Endothelial cell of umbilical vein (primary cell): ENCODE results near the gene EHD1. TPM values are rescaled to one million over a fixed set of nuclear protein-coding genes. Genes with fewer than 3 reads are reported as not detected.

Experiments used
- BruUV-seq: library from RNA; stranded (reverse); fragments of 400-500 nt; replicated peaks from 2 replicates; lab custom pipeline; 2021; lab: Mats Ljungman, UMichigan
- CTCF ChIA-PET: fragments of 300-600, 350-600 bp; sonication (Branson Sonifier 250); formaldehyde crosslinking; loops from one replicate; lab custom pipeline; 2021; ENCODE audit warnings: antibody characterized with exemption, inconsistent platforms; lab: Charles Lee
- POLR2A ChIA-PET: fragments of 300-600, 350-600 bp; sonication (Branson Sonifier 250); formaldehyde crosslinking; loops from one replicate; lab custom pipeline; 2021; ENCODE audit warnings: antibody characterized with exemption, inconsistent platforms; lab: Charles Lee
- DNase-seq: peaks from one replicate; pipeline ENCODE4 v3.0.0-alpha.2; 2011; ENCODE audit warnings: low read depth, low spot score
- FAIRE-seq: peaks from 2 replicates; lab custom pipeline; 2011; peaks lifted over from hg19 to GRCh38; lab: Jason Lieb, UNC
- H2AFZ ChIP-seq: 2 replicates; pipeline ENCODE4 v1.6.0; 2012; ENCODE audit warnings: low read depth, low read length, control low read depth, inconsistent platforms
- H3K27ac ChIP-seq: 2 replicates; pipeline ENCODE4 v1.5.1; 2011; ENCODE audit warnings: low read depth, mild to moderate bottlenecking, control low read depth, low read length, moderate library complexity; ENCODE audit not compliant: insufficient read depth
- H3K27me3 ChIP-seq, 2 experiments: 2 replicates each; pipeline versions ENCODE4 v1.6.0 to v1.6.1; 2011; ENCODE audit warnings: low read length in 2 of 2, mixed read lengths in 1 of 2; ENCODE audit not compliant: control insufficient read depth in 2 of 2, insufficient read depth in 2 of 2
- H3K36me3 ChIP-seq, 2 experiments: 2 replicates in 1 of 2; 3 replicates in 1 of 2; pipeline ENCODE4 v1.5.1; 2011; ENCODE audit warnings: low read length in 2 of 2, mild to moderate bottlenecking in 1 of 2, moderate library complexity in 1 of 2; ENCODE audit not compliant: control insufficient read depth in 2 of 2, insufficient read depth in 2 of 2; ENCODE audit errors: extremely low read depth in 1 of 2
- H3K4me1 ChIP-seq: 3 replicates; pipeline ENCODE4 v1.5.1; 2011; ENCODE audit warnings: mild to moderate bottlenecking, low read length; ENCODE audit not compliant: control insufficient read depth, insufficient read depth; ENCODE audit errors: extremely low read depth
- H3K4me2 ChIP-seq: 2 replicates; pipeline ENCODE4 v1.6.1; 2011; ENCODE audit warnings: low read length, control low read depth, mixed read lengths; ENCODE audit not compliant: insufficient read depth
- H3K4me3 ChIP-seq, 3 experiments: fragments of 200-600 bp in 1 of 3; sonication (generic), shearing (Covaris generic) in 1 of 3; replicated peaks in 1 of 3; 2 replicates each; pipeline ENCODE4 v1.5.1; 2011 to 2016; ENCODE audit warnings: control low read depth in 3 of 3, low read length in 3 of 3, mild to moderate bottlenecking in 2 of 3, inconsistent platforms in 1 of 3, low read depth in 1 of 3, moderate library complexity in 1 of 3; ENCODE audit not compliant: insufficient read depth in 1 of 3
- H3K79me2 ChIP-seq: 2 replicates; pipeline ENCODE4 v1.6.0; 2012; ENCODE audit warnings: low read length, inconsistent platforms; ENCODE audit not compliant: control insufficient read depth, insufficient read depth
- H3K9ac ChIP-seq: replicated peaks from 2 replicates; pipeline ENCODE3; 2011; ENCODE audit warnings: low read length, control low read depth; ENCODE audit not compliant: insufficient read depth; ENCODE audit errors: extremely low read depth
- H3K9me1 ChIP-seq: replicated peaks from 3 replicates; pipeline ENCODE4 v1.6.0; 2011; ENCODE audit warnings: mild to moderate bottlenecking, low read length; ENCODE audit not compliant: control insufficient read depth, insufficient read depth; ENCODE audit errors: extremely low read depth
- H3K9me3 ChIP-seq: replicated peaks from 2 replicates; pipeline ENCODE4 v1.5.1; 2012; ENCODE audit warnings: low read length, inconsistent platforms; ENCODE audit not compliant: control insufficient read depth, insufficient read depth
- H4K20me1 ChIP-seq: replicated peaks from 2 replicates; pipeline ENCODE3; 2011; ENCODE audit warnings: mild to moderate bottlenecking, low read length; ENCODE audit not compliant: control insufficient read depth, insufficient read depth; ENCODE audit errors: extremely low read depth
- FOS ChIP-seq: IDR thresholded peaks from 2 replicates; pipeline ENCODE4 v1.6.1; 2011; ENCODE audit warnings: mild to moderate bottlenecking, low read length, moderate library complexity, borderline replicate concordance; ENCODE audit not compliant: insufficient read depth
- GATA2 ChIP-seq: IDR thresholded peaks from 2 replicates; pipeline ENCODE4 v1.7.0; 2011; ENCODE audit warnings: low read depth, mild to moderate bottlenecking, moderate library complexity, mixed read lengths, low read length; ENCODE audit not compliant: insufficient read length, insufficient read depth
- MYC ChIP-seq: IDR thresholded peaks from one replicate; pipeline ENCODE4 v1.6.1; 2011; ENCODE audit warnings: mild to moderate bottlenecking, low read depth, low read length
- POLR2A ChIP-seq: IDR thresholded peaks from 2 replicates; pipeline ENCODE4 v1.6.1; 2012; ENCODE audit warnings: low read depth, mild to moderate bottlenecking, control low read depth, low read length
- POLR2AphosphoS5 ChIP-seq: IDR thresholded peaks from 2 replicates; pipeline ENCODE4 v1.6.1; 2012; ENCODE audit warnings: low read depth, mild to moderate bottlenecking, control low read depth, low read length, moderate library complexity; ENCODE audit not compliant: insufficient read depth
- dilution Hi-C: fragments of 300-500 bp; cut with MboI; formaldehyde crosslinking; loops from one replicate; pipeline ENCODE4 v1.15.0; 2019; ENCODE audit warnings: low sequenced_read_pairs; ENCODE audit not compliant: extremely low pct_ligation_motif_present
- intact Hi-C: fragments of 100-400 bp; cut with micrococcal nuclease; formaldehyde crosslinking; loops from one replicate; pipeline ENCODE4 v1.10.0; 2022
- polyA plus RNA-seq, 4 experiments: library from polyadenylated mRNA; depleted of rRNA in 3 of 4; stranded (reverse) in 3 of 4; unstranded in 1 of 4; fragments of >200 nt; gene quantifications; 2 replicates each; pipeline versions ENCODE4 v1.2.1 to v1.2.3, GENCODE V29; 2011 to 2012; ENCODE audit warnings: missing spikeins in 1 of 4
- total RNA-seq: library from RNA; stranded (reverse); gene quantifications from 2 replicates; pipeline ENCODE4 v1.2.3, GENCODE V29; 2021
- TF ChIP-seq, protein P1 (sequence below): IDR thresholded peaks from 2 replicates; pipeline ENCODE4 v1.6.1; 2011; ENCODE audit not compliant: insufficient read depth, insufficient read length
- TF ChIP-seq, protein P2 (sequence below), 2 donors: IDR thresholded peaks; 1 replicate in 1 of 2; 2 replicates in 1 of 2; pipeline ENCODE4 v1.5.1; 2011; ENCODE audit warnings: low read length in 2 of 2, mild to moderate bottlenecking in 2 of 2, moderate library complexity in 2 of 2, control low read depth in 1 of 2, inconsistent platforms in 1 of 2, low read depth in 1 of 2; ENCODE audit not compliant: insufficient read depth in 1 of 2; ENCODE audit errors: extremely low read depth in 1 of 2

The EHD1 gene
- total and polyA plus RNA-seq, 2 donors (not counting 3 experiments of a cell fraction or from before 2014, with no cell fraction given), result 109 to 136 TPM

DNA sequence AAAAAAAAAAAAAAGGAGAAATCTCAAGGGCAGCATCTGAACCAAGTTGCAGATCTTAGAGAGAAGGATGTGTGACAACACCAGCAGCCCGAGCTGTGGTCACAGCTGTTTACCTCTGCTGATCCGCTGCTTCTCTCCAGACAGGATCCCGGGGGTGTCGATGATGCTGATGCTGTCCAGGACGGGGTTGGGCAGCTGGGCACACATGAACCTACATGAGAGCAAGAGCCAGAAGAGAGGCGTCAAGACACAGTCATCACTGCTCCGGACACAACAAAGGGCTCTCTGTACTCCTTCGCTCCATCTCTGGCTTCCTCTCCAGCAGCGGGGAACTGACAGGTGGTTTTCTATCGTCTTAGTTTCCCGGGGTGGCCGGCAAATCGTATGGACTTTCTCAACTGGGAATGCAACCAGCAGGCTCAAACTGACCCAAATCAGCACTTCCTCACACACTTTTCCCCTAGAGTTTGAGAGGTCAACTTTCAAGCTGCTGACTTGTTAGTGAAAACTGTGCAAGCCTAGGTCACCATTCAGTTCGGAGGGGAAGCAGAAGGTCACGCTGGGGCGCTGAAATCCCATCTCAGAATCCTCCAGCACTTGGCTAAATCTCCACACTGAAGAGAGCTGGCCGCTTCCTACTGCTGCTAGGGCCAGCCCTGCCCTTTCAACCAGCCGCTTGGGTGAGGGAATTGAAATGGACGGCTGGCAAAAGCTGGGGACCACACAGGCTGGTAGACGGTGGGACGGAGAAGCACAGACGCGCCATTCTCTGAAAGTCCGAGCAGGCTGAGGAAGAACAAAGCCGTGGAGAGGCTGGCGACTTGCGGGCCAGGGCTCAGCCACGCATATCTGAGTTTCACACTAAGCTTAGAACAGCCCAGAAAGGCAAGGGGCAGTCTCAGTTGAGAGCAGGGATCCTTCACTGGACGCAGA lies 3.8 kb downstream of the EHD1 start:
- Histone ChIP-seq H3K4me3 (no peak overlapping the region), H3K9ac (no peak overlapping the region)
- no peak for DNase-seq

More for the DNA sequence above, 3.8 kb downstream of the EHD1 start:
- H3K4me1 ChIP-seq, result peaks cover 46% of the 10 kb centered on the region
- no peak overlapping the region for H2AFZ ChIP-seq
- H3K36me3 ChIP-seq, result peaks cover 2 to 11% of the 10 kb centered on the region in 2 experiments
- no TSS peak for BruUV-seq
- no peaks in the 10 kb centered on the region for H4K20me1 ChIP-seq
- ChIA-PET CTCF (interaction anchor here (1.1 to 5.2 kb wide), 6 partner anchors 11 to 87 kb away, joined by 4 to 77 read pairs (median 24); no protein-coding TSS in a partner anchor), POLR2A (interaction anchor here (1.7 kb wide), 1 partner anchor 20 kb away, joined by 4 read pairs; no protein-coding TSS in a partner anchor)
- H3K9me3 ChIP-seq, result no peaks in the 10 kb centered on the region
- TF ChIP-seq, protein P1, sequence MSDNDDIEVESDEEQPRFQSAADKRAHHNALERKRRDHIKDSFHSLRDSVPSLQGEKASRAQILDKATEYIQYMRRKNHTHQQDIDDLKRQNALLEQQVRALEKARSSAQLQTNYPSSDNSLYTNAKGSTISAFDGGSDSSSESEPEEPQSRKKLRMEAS, result no peak
- TF ChIP-seq, protein P2, sequence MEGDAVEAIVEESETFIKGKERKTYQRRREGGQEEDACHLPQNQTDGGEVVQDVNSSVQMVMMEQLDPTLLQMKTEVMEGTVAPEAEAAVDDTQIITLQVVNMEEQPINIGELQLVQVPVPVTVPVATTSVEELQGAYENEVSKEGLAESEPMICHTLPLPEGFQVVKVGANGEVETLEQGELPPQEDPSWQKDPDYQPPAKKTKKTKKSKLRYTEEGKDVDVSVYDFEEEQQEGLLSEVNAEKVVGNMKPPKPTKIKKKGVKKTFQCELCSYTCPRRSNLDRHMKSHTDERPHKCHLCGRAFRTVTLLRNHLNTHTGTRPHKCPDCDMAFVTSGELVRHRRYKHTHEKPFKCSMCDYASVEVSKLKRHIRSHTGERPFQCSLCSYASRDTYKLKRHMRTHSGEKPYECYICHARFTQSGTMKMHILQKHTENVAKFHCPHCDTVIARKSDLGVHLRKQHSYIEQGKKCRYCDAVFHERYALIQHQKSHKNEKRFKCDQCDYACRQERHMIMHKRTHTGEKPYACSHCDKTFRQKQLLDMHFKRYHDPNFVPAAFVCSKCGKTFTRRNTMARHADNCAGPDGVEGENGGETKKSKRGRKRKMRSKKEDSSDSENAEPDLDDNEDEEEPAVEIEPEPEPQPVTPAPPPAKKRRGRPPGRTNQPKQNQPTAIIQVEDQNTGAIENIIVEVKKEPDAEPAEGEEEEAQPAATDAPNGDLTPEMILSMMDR (IDR thresholded peaks at IDR 0.05; ENCODE audit: extremely low read depth in 1 of 2, insufficient read depth in 1 of 2, low read depth in 1 of 2, low read length in 2 of 2), result no peak
- TF ChIP-seq MYC (no peak), GATA2 (no peak), FOS (no peak), POLR2A (no peak), POLR2AphosphoS5 (no peak)
- dilution Hi-C loops, result no loop called here
- peaks cover 68% of the 10 kb centered on the region for H3K79me2 ChIP-seq
- FAIRE-seq, result peak; percentile 12
- H3K27ac ChIP-seq, result no peak overlapping the region
- no peak overlapping the region for H3K4me2 ChIP-seq
- intact Hi-C loops, result no loop called here
- H3K27me3 ChIP-seq, result no peaks in the 10 kb centered on the region
- H3K9me1 ChIP-seq, result no peaks in the 10 kb centered on the region
